GM21515 (cell line): ENCODE measurements around the gene USP17L20.
"Not testable (repeated sequence)": the region's sequence is repeated elsewhere in the genome, so short reads cannot be mapped to it uniquely, and the experiment has no call there.

Experiments used
- ATAC-seq: cut with Tn5 transposase; IDR thresholded peaks from one replicate; pipeline ENCODE4 v1.9.1; 2021; ENCODE audit not compliant: unreplicated experiment

USP17L20 gene, protein sequence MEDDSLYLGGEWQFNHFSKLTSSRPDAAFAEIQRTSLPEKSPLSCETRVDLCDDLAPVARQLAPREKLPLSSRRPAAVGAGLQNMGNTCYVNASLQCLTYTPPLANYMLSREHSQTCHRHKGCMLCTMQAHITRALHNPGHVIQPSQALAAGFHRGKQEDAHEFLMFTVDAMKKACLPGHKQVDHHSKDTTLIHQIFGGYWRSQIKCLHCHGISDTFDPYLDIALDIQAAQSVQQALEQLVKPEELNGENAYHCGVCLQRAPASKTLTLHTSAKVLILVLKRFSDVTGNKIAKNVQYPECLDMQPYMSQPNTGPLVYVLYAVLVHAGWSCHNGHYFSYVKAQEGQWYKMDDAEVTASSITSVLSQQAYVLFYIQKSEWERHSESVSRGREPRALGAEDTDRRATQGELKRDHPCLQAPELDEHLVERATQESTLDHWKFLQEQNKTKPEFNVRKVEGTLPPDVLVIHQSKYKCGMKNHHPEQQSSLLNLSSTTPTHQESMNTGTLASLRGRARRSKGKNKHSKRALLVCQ

DNA sequence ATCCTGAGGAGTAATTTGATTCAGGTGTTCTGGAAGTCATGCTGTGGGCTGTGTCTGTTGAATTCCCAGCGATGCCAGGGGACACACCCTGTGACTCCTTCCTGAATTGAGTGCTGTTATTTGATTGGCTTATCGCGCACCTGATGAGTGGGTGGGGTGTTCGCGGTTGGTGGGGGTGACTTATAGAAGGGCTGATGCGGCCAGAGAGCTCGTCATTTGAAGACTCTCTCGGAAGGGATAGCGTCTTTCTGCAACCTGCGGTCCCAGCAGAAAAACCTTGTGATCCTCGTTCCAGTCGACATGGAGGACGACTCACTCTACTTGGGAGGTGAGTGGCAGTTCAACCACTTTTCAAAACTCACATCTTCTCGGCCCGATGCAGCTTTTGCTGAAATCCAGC, at the start of gene USP17L20:
USP17L20 (plus strand) TSS at position 301 of the 400 bp plus-strand sequence; CDS start at position 301, 0 bp downstream.
- ATAC-seq = not testable (repeated sequence)

DNA sequence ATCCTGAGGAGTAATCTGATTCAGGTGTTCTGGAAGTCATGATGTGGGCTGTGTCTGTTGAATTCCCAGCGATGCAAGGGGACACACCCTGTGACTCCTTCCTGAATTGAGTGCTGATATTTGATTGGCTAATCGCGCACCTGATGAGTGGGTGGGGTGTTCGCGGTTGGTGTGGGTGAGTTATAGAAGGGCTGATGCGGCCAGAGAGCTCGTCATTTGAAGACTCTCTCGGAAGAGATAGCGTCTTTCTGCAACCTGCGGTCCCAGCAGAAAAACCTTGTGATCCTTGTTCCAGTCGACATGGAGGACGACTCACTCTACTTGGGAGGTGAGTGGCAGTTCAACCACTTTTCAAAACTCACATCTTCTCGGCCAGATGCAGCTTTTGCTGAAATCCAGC, 47.6 kb upstream of the USP17L20 start, which contains the start of gene USP17L10:
USP17L10 (plus strand) TSS at position 301 of the 400 bp plus-strand sequence; CDS start at position 301, 0 bp downstream.
- ATAC-seq = not testable (repeated sequence)

DNA sequence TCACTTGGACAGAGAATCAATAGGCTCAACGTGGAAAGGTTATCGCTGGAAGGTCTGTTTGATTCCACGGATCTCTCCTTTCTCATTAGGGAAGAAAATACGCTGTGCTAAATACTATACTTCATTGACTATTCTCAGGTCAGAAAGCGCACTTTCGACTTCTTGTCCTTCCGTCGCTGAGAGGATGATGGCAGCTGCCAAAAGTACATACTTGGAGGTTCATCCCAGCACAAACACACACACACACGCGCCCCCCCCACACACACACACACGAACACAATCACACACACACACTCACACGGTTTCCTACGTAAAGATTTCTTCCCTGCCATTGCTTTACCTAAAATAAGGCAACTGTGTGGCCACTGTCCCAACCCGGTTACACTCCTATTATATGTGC, 43.2 kb upstream of the USP17L20 start:
- ATAC-seq = not testable (repeated sequence)

DNA sequence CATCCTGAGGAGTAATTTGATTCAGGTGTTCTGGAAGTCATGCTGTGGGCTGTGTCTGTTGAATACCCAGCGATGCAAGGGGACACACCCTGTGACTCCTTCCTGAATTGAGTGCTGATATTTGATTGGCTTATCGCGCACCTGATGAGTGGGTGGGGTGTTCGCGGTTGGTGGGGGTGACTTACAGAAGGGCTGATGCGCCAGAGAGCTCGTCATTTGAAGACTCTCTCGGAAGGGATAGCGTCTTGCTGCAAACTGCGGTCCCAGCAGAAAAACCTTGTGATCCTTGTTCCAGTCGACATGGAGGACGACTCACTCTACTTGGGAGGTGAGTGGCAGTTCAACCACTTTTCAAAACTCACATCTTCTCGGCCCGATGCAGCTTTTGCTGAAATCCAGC, 42.8 kb upstream of the USP17L20 start, which contains the start of gene USP17L11:
USP17L11 (plus strand) TSS at position 301 of the 400 bp plus-strand sequence; CDS start at position 301, 0 bp downstream.
- not testable (repeated sequence) for ATAC-seq

DNA sequence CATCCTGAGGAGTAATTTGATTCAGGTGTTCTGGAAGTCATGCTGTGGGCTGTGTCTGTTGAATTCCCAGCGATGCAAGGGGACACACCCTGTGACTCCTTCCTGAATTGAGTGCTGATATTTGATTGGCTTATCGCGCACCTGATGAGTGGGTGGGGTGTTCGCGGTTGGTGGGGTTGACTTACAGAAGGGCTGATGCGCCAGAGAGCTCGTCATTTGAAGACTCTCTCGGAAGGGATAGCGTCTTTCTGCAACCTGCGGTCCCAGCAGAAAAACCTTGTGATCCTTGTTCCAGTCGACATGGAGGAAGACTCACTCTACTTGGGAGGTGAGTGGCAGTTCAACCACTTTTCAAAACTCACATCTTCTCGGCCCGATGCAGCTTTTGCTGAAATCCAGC, 38.1 kb upstream of the USP17L20 start, which contains the start of gene USP17L12:
USP17L12 (plus strand) TSS at position 301 of the 400 bp plus-strand sequence; CDS start at position 301, 0 bp downstream.
- ATAC-seq = not testable (repeated sequence)

DNA sequence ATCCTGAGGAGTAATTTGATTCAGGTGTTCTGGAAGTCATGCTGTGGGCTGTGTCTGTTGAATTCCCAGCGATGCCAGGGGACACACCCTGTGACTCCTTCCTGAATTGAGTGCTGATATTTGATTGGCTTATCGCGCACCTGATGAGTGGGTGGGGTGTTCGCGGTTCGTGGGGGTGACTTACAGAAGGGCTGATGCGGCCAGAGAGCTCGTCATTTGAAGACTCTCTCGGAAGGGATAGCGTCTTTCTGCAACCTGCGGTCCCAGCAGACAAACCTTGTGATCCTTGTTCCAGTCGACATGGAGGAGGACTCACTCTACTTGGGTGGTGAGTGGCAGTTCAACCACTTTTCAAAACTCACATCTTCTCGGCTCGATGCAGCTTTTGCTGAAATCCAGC, 33.3 kb upstream of the USP17L20 start, which contains the start of gene USP17L13:
USP17L13 (plus strand) TSS at position 301 of the 400 bp plus-strand sequence; CDS start at position 301, 0 bp downstream.
- ATAC-seq = not testable (repeated sequence)

DNA sequence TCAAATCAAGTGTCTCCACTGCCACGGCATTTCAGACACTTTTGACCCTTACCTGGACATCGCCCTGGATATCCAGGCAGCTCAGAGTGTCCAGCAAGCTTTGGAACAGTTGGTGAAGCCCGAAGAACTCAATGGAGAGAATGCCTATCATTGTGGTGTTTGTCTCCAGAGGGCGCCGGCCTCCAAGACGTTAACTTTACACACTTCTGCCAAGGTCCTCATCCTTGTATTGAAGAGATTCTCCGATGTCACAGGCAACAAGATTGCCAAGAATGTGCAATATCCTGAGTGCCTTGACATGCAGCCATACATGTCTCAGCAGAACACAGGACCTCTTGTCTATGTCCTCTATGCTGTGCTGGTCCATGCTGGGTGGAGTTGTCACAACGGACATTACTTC, 27.7 kb upstream of the USP17L20 start:
- ATAC-seq = not testable (repeated sequence)

DNA sequence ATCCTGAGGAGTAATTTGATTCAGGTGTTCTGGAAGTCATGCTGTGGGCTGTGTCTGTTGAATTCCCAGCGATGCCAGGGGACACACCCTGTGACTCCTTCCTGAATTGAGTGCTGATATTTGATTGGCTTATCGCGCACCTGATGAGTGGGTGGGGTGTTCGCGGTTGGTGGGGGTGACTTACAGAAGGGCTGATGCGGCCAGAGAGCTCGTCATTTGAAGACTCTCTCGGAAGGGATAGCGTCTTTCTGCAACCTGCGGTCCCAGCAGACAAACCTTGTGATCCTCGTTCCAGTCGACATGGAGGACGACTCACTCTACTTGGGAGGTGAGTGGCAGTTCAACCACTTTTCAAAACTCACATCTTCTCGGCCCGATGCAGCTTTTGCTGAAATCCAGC, 23.8 kb upstream of the USP17L20 start, which contains the start of gene USP17L15:
USP17L15 (plus strand) TSS at position 301 of the 400 bp plus-strand sequence; CDS start at position 301, 0 bp downstream.
- ATAC-seq = not testable (repeated sequence)

DNA sequence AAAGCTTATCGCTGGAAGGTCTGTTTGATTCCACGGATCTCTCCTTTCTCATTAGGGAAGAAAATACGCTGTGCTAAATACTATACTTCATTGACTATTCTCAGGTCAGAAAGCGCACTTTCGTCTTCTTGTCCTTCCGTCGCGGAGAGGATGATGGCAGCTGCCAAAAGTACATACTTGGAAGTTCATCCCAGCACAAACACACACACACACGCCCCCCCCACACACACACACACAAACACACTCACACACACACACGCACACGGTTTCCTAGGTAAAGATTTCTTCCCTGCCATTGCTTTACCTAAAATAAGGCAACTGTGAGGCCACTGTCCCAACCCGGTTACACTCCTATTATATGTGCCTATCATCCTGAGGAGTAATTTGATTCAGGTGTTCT, 19.5 kb upstream of the USP17L20 start:
- ATAC-seq = not testable (repeated sequence)

DNA sequence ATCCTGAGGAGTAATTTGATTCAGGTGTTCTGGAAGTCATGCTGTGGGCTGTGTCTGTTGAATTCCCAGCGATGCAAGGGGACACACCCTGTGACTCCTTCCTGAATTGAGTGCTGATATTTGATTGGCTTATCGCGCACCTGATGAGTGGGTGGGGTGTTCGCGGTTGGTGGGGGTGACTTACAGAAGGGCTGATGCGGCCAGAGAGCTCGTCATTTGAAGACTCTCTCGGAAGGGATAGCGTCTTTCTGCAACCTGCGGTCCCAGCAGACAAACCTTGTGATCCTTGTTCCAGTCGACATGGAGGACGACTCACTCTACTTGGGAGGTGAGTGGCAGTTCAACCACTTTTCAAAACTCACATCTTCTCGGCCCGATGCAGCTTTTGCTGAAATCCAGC, 14.3 kb upstream of the USP17L20 start, which contains the start of gene USP17L17:
USP17L17 (plus strand) TSS at position 301 of the 400 bp plus-strand sequence; CDS start at position 301, 0 bp downstream.
- not testable (repeated sequence) for ATAC-seq

DNA sequence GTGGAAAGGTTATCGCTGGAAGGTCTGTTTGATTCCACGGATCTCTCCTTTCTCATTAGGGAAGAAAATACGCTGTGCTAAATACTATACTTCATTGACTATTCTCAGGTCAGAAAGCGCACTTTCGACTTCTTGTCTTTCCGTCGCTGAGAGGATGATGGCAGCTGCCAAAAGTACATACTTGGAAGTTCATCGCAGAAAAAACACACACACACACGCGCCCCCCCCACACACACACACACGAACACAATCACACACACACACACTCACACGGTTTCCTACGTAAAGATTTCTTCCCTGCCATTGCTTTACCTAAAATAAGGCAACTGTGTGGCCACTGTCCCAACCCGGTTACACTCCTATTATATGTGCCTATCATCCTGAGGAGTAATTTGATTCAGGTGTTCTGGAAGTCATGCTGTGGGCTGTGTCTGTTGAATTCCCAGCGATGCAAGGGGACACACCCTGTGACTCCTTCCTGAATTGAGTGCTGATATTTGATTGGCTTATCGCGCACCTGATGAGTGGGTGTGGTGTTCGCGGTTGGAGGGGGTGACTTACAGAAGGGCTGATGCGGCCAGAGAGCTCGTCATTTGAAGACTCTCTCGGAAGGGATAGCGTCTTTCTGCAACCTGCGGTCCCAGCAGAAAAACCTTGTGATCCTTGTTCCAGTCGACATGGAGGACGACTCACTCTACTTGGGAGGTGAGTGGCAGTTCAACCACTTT, 9.8 kb upstream of the USP17L20 start, which contains the start of gene USP17L18:
USP17L18 (plus strand) TSS at position 678 of the 728 bp plus-strand sequence; CDS start at position 678, 0 bp downstream.
- not testable (repeated sequence) for ATAC-seq

DNA sequence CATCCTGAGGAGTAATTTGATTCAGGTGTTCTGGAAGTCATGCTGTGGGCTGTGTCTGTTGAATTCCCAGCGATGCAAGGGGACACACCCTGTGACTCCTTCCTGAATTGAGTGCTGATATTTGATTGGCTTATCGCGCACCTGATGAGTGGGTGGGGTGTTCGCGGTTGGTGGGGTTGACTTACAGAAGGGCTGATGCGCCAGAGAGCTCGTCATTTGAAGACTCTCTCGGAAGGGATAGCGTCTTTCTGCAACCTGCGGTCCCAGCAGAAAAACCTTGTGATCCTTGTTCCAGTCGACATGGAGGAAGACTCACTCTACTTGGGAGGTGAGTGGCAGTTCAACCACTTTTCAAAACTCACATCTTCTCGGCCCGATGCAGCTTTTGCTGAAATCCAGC, 4.8 kb upstream of the USP17L20 start, which contains the start of gene USP17L19:
USP17L19 (plus strand) TSS at position 301 of the 400 bp plus-strand sequence; CDS start at position 301, 0 bp downstream.
- ATAC-seq = not testable (repeated sequence)

DNA sequence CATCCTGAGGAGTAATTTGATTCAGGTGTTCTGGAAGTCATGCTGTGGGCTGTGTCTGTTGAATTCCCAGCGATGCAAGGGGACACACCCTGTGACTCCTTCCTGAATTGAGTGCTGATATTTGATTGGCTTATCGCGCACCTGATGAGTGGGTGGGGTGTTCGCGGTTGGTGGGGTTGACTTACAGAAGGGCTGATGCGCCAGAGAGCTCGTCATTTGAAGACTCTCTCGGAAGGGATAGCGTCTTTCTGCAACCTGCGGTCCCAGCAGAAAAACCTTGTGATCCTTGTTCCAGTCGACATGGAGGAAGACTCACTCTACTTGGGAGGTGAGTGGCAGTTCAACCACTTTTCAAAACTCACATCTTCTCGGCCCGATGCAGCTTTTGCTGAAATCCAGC, 4.6 kb downstream of the USP17L20 start, which contains the start of gene USP17L21:
USP17L21 (plus strand) TSS at position 301 of the 400 bp plus-strand sequence; CDS start at position 301, 0 bp downstream.
- ATAC-seq = not testable (repeated sequence)

DNA sequence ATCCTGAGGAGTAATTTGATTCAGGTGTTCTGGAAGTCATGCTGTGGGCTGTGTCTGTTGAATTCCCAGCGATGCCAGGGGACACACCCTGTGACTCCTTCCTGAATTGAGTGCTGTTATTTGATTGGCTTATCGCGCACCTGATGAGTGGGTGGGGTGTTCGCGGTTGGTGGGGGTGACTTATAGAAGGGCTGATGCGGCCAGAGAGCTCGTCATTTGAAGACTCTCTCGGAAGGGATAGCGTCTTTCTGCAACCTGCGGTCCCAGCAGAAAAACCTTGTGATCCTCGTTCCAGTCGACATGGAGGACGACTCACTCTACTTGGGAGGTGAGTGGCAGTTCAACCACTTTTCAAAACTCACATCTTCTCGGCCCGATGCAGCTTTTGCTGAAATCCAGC, 9.4 kb downstream of the USP17L20 start, which contains the start of gene USP17L22:
USP17L22 (plus strand) TSS at position 301 of the 400 bp plus-strand sequence; CDS start at position 301, 0 bp downstream.
- not testable (repeated sequence) for ATAC-seq

DNA sequence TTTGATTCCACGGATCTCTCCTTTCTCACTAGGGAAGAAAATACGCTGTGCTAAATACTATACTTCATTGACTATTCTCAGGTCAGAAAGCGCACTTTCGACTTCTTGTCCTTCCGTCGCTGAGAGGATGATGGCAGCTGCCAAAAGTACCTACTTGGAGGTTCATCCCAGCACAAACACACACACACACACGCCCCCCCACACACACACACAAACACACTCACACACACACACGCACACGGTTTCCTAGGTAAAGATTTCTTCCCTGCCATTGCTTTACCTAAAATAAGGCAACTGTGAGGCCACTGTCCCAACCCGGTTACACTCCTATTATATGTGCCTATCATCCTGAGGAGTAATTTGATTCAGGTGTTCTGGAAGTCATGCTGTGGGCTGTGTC, 13.8 kb downstream of the USP17L20 start:
- not testable (repeated sequence) for ATAC-seq
